HG03135 (cell line): ENCODE measurements around the gene OPRM1.
"Not testable (repeated sequence)": the region's sequence is repeated elsewhere in the genome, so short reads cannot be mapped to it uniquely, and the experiment has no call there.

Experiments
- ATAC-seq: cut with Tn5 transposase; IDR thresholded peaks from one replicate; pipeline ENCODE4 v1.9.1; 2021; ENCODE audit warnings: mild to moderate bottlenecking, moderate library complexity; ENCODE audit not compliant: unreplicated experiment

Gene OPRM1

GRCh38 chr6:154238831-154239230, 199.8 kb downstream of the OPRM1 start:
- ATAC-seq = no peak

- no peak for ATAC-seq
These were observed 200.4 kb downstream of the OPRM1 start for GRCh38 chr6:154239392-154239791.

- ATAC-seq = not testable (repeated sequence)
These were observed 202.0 kb downstream of the OPRM1 start for GRCh38 chr6:154241061-154241460.

- no peak for ATAC-seq
These were observed 202.5 kb downstream of the OPRM1 start for GRCh38 chr6:154241581-154241980.

GRCh38 chr6:154242617-154243357, 203.7 kb downstream of the OPRM1 start:
- ATAC-seq = no peak

- ATAC-seq = no peak
These were observed 205.0 kb downstream of the OPRM1 start for GRCh38 chr6:154243793-154244750.

- ATAC-seq = no peak
These were observed 206.5 kb downstream of the OPRM1 start for GRCh38 chr6:154245506-154245905.

- ATAC-seq = no peak
These were observed 207.7 kb downstream of the OPRM1 start for GRCh38 chr6:154246723-154247118.

GRCh38 chr6:154247119-154247861, 208.2 kb downstream of the OPRM1 start:
- peak; percentile 41 for ATAC-seq

GRCh38 chr6:154249499-154250298, 210.7 kb downstream of the OPRM1 start:
- ATAC-seq = peak; percentile 67

- no peak for ATAC-seq
These were observed 212.1 kb downstream of the OPRM1 start for GRCh38 chr6:154251116-154251515.

GRCh38 chr6:154252678-154253077, 213.6 kb downstream of the OPRM1 start:
- no peak for ATAC-seq

GRCh38 chr6:154257067-154257466, 218.0 kb downstream of the OPRM1 start:
- ATAC-seq = no peak

GRCh38 chr6:154258064-154258757, 219.2 kb downstream of the OPRM1 start:
- peak; percentile 81 for ATAC-seq

- no peak for ATAC-seq
These were observed 222.8 kb downstream of the OPRM1 start for GRCh38 chr6:154261688-154262397.

GRCh38 chr6:154266560-154267099, 227.6 kb downstream of the OPRM1 start:
- no peak for ATAC-seq

GRCh38 chr6:154267508-154268106, 228.6 kb downstream of the OPRM1 start:
- ATAC-seq = peak; percentile 56

GRCh38 chr6:154268486-154268885, 229.4 kb downstream of the OPRM1 start:
- no peak for ATAC-seq
